H1 (cell line): ENCODE data around the gene AKR1C1. TPM values are rescaled to one million over a fixed set of nuclear protein-coding genes. Genes with fewer than 3 reads are reported as not detected.
"Not testable (repeated sequence)": the region's sequence is repeated elsewhere in the genome, so short reads cannot be mapped to it uniquely, and the experiment has no call there.

Source experiments
- CTCF ChIA-PET: fragments of 300-600 bp; sonication (Branson Sonifier 250); formaldehyde crosslinking; loops from one replicate; lab custom pipeline; 2021; ENCODE audit not compliant: partially characterized antibody; lab: Charles Lee
- POLR2A ChIA-PET: fragments of 300-600 bp; sonication (Branson Sonifier 250); formaldehyde crosslinking; loops from one replicate; lab custom pipeline; 2021; ENCODE audit warnings: inconsistent platforms; ENCODE audit not compliant: partially characterized antibody; lab: Charles Lee
- DNase-seq, 2 experiments: peaks; one replicate each; pipeline versions ENCODE4 v3.0.0 to v3.0.0-alpha.2; 2010 to 2022; ENCODE audit warnings: low spot score in 2 of 2, low read depth in 1 of 2, mixed read lengths in 1 of 2
- FAIRE-seq: peaks from 2 replicates; lab custom pipeline; 2011; peaks lifted over from hg19 to GRCh38; lab: Jason Lieb, UNC
- H2AFZ ChIP-seq: 2 replicates; pipeline ENCODE4 v1.8.1; 2012; ENCODE audit warnings: low read length, inconsistent platforms
- H2AK5ac ChIP-seq: 2 replicates; pipeline ENCODE4 v1.6.1; 2013; ENCODE audit warnings: low read depth, low read length
- H2BK120ac ChIP-seq: replicated peaks from 2 replicates; pipeline ENCODE3; 2013; ENCODE audit warnings: low read depth, low read length, inconsistent platforms
- H2BK12ac ChIP-seq: 2 replicates; pipeline ENCODE4 v1.6.1; 2013; ENCODE audit warnings: low read depth, low read length
- H2BK15ac ChIP-seq: 2 replicates; pipeline ENCODE4 v1.6.1; 2013; ENCODE audit warnings: low read length
- H2BK20ac ChIP-seq: 2 replicates; pipeline ENCODE4 v1.6.1; 2013; ENCODE audit warnings: low read length
- H2BK5ac ChIP-seq: 2 replicates; pipeline ENCODE4 v1.6.1; 2013; ENCODE audit warnings: low read depth, low read length
- H3K14ac ChIP-seq: 2 replicates; pipeline ENCODE4 v1.6.1; 2013; ENCODE audit warnings: inconsistent platforms; ENCODE audit not compliant: insufficient read length
- H3K18ac ChIP-seq: 2 replicates; pipeline ENCODE4 v1.6.1; 2013; ENCODE audit warnings: low read length; ENCODE audit errors: extremely low read depth
- H3K23ac ChIP-seq: 2 replicates; pipeline ENCODE4 v1.6.1; 2013; ENCODE audit warnings: inconsistent platforms; ENCODE audit not compliant: insufficient read length
- H3K23me2 ChIP-seq: 2 replicates; pipeline ENCODE4 v1.6.1; 2013; ENCODE audit warnings: low read depth, low read length
- H3K27ac ChIP-seq: 2 replicates; pipeline ENCODE4 v1.6.1; 2011; ENCODE audit warnings: low read depth, low read length, inconsistent platforms
- H3K27me3 ChIP-seq, 4 experiments: replicated peaks in 1 of 4; 1 replicate in 1 of 4; 2 replicates in 3 of 4; pipeline versions ENCODE4 v1.6.1 to v1.8.1; 2011 to 2013; ENCODE audit warnings: low read length in 3 of 4, mild to moderate bottlenecking in 3 of 4, inconsistent platforms in 2 of 4, mixed read lengths in 2 of 4, moderate library complexity in 1 of 4; ENCODE audit not compliant: control insufficient read depth in 3 of 4, insufficient read depth in 3 of 4; ENCODE audit errors: extremely low read depth in 1 of 4
- H3K36me3 ChIP-seq, 4 experiments: 2 replicates each; pipeline versions ENCODE4 v1.6.1 to v1.8.1; 2011 to 2013; ENCODE audit warnings: mild to moderate bottlenecking in 4 of 4, low read length in 3 of 4, moderate library complexity in 2 of 4, control low read depth in 1 of 4, inconsistent platforms in 1 of 4; ENCODE audit not compliant: insufficient read depth in 4 of 4, control insufficient read depth in 2 of 4
- H3K4ac ChIP-seq: replicated peaks from 2 replicates; pipeline ENCODE3; 2013; ENCODE audit warnings: low read length, low read depth, mixed read lengths, inconsistent platforms; ENCODE audit not compliant: insufficient read length
- H3K4me1 ChIP-seq, 4 experiments: replicated peaks in 1 of 4; 1 replicate in 1 of 4; 2 replicates in 3 of 4; pipeline versions ENCODE4 v1.6.1 to v1.8.1; 2011 to 2013; ENCODE audit warnings: low read length in 3 of 4, inconsistent platforms in 2 of 4, mixed read lengths in 1 of 4; ENCODE audit not compliant: insufficient read depth in 4 of 4, control insufficient read depth in 3 of 4
- H3K4me2 ChIP-seq, 2 experiments: 2 replicates each; pipeline versions ENCODE4 v1.6.1 to v1.8.1; 2011 to 2013; ENCODE audit warnings: low read depth in 2 of 2, low read length in 2 of 2, control low read depth in 1 of 2, inconsistent platforms in 1 of 2, mild to moderate bottlenecking in 1 of 2; ENCODE audit not compliant: insufficient read depth in 1 of 2
- H3K4me3 ChIP-seq, 4 experiments: fragments of 200-600, 300-600 bp in 1 of 4; sonication (generic), shearing (Covaris generic), sonication (Bioruptor Twin) in 1 of 4; 2 replicates each; pipeline versions ENCODE4 v1.5.1 to v1.8.1; 2011 to 2016; ENCODE audit warnings: low read length in 4 of 4, low read depth in 3 of 4, control low read depth in 2 of 4, inconsistent platforms in 2 of 4, mild to moderate bottlenecking in 2 of 4, mixed read lengths in 1 of 4, moderate library complexity in 1 of 4; ENCODE audit not compliant: insufficient read depth in 2 of 4; ENCODE audit errors: extremely low read depth in 1 of 4
- H3K56ac ChIP-seq: replicated peaks from 2 replicates; pipeline ENCODE3; 2013; ENCODE audit warnings: low read depth, mild to moderate bottlenecking, mixed read lengths, low read length, inconsistent platforms; ENCODE audit not compliant: insufficient read length
- H3K79me1 ChIP-seq: 2 replicates; pipeline ENCODE4 v1.6.1; 2013; ENCODE audit warnings: low read depth, low read length, control low read depth
- H3K79me2 ChIP-seq, 2 experiments: 2 replicates each; pipeline versions ENCODE4 v1.6.1 to v1.8.1; 2012 to 2013; ENCODE audit warnings: low read length in 2 of 2, mild to moderate bottlenecking in 2 of 2, inconsistent platforms in 1 of 2; ENCODE audit not compliant: insufficient read depth in 2 of 2, control insufficient read depth in 1 of 2
- H3K9ac ChIP-seq, 4 experiments: replicated peaks in 1 of 4; 1 replicate in 1 of 4; 2 replicates in 3 of 4; pipeline versions ENCODE4 v1.6.1 to v1.8.1; 2011 to 2013; ENCODE audit warnings: low read depth in 3 of 4, low read length in 3 of 4, control low read depth in 2 of 4, mild to moderate bottlenecking in 2 of 4, moderate library complexity in 2 of 4, inconsistent platforms in 1 of 4; ENCODE audit errors: extremely low read depth in 1 of 4
- H3K9me3 ChIP-seq, 2 experiments: 2 replicates each; pipeline versions ENCODE4 v1.6.1 to v1.8.1; 2012 to 2013; ENCODE audit warnings: mild to moderate bottlenecking in 2 of 2, moderate library complexity in 2 of 2, control low read depth in 1 of 2, inconsistent platforms in 1 of 2, low read depth in 1 of 2, low read length in 1 of 2, mixed read lengths in 1 of 2; ENCODE audit not compliant: insufficient read depth in 2 of 2
- H4K20me1 ChIP-seq, 2 experiments: replicated peaks in 1 of 2; 2 replicates each; pipeline versions ENCODE3 to v1.8.1; 2011 to 2013; ENCODE audit warnings: inconsistent platforms in 2 of 2, low read length in 2 of 2, mild to moderate bottlenecking in 1 of 2; ENCODE audit not compliant: insufficient read depth in 2 of 2, control insufficient read depth in 1 of 2
- H4K5ac ChIP-seq: 2 replicates; pipeline ENCODE4 v1.6.1; 2013; ENCODE audit warnings: low read length, low read depth, mixed read lengths, inconsistent platforms; ENCODE audit not compliant: insufficient read length
- H4K8ac ChIP-seq: 2 replicates; pipeline ENCODE4 v1.8.0; 2013; ENCODE audit warnings: mild to moderate bottlenecking, moderate library complexity, low read length, inconsistent platforms; ENCODE audit not compliant: insufficient read depth; ENCODE audit errors: extremely low read depth
- H4K91ac ChIP-seq: replicated peaks from 2 replicates; pipeline ENCODE3; 2013; ENCODE audit warnings: low read length, mixed read lengths, inconsistent platforms; ENCODE audit not compliant: insufficient read length
- BCL11A ChIP-seq, 2 experiments: IDR thresholded peaks; one replicate each; pipeline ENCODE4 v1.6.1; 2011; ENCODE audit warnings: low read depth in 2 of 2, low read length in 2 of 2, mild to moderate bottlenecking in 2 of 2
- CHD1 ChIP-seq: IDR thresholded peaks from 2 replicates; pipeline ENCODE4 v1.6.1; 2012; ENCODE audit warnings: low read depth, low read length, improper control_type of control experiment
- GTF2F1 ChIP-seq: IDR thresholded peaks from 2 replicates; pipeline ENCODE4 v1.6.1; 2012; ENCODE audit warnings: low read depth, low read length, improper control_type of control experiment, borderline replicate concordance
- POU5F1 ChIP-seq: IDR thresholded peaks from 2 replicates; pipeline ENCODE4 v1.6.1; 2011; ENCODE audit warnings: low read depth, mild to moderate bottlenecking, low read length, moderate library complexity
- RBBP5 ChIP-seq: IDR thresholded peaks from 2 replicates; pipeline ENCODE4 v1.7.1; 2012; ENCODE audit warnings: low read depth, mild to moderate bottlenecking, inconsistent platforms, low read length, moderate library complexity, borderline replicate concordance
- WGBS, 2 experiments: shearing (Covaris generic) in 1 of 2; methylation state at CpG; one replicate each; pipeline versions ENCODE4 v1.1.6 to v1.1.7; 2013 to 2015; ENCODE audit warnings: low lambda C conversion rate in 2 of 2, mixed read lengths in 2 of 2, inconsistent platforms in 1 of 2, low coverage in 1 of 2, missing lambda C conversion rate in 1 of 2; ENCODE audit not compliant: insufficient replicate concordance in 2 of 2, insufficient coverage in 1 of 2, insufficient read length in 1 of 2; ENCODE audit errors: extremely low coverage in 1 of 2, missing lambda C conversion rate in 1 of 2; 5-methylcytosine and 5-hydroxymethylcytosine counted together
- polyA plus RNA-seq, 7 experiments: library from polyadenylated mRNA; depleted of rRNA in 3 of 7; stranded (reverse) in 5 of 7; unstranded in 2 of 7; fragments of >200 nt in 5 of 7; fragments of 200-250 nt in 2 of 7; gene quantifications; 1 replicate in 5 of 7; 2 replicates in 1 of 7; 4 replicates in 1 of 7; pipeline versions ENCODE4 v1.2.1 to v1.2.3, GENCODE V29; 2011 to 2013; ENCODE audit warnings: missing spikeins in 2 of 7, mixed read lengths in 2 of 7
- total RNA-seq: library from RNA; stranded (reverse); fragmentation: NEBNext Ultra II Directional; extraction: Animal tissue kit (Norgen Biotek cat#: 25700); gene quantifications from 2 replicates; pipeline ENCODE4 v1.2.1, GENCODE V29; 2021

AKR1C1 gene
- total and polyA plus RNA-seq, 2 of the 8 experiments (the other 6 are each of a cell fraction or from before 2014, with no cell fraction given) = 1.4 to 2.1 TPM

DNA sequence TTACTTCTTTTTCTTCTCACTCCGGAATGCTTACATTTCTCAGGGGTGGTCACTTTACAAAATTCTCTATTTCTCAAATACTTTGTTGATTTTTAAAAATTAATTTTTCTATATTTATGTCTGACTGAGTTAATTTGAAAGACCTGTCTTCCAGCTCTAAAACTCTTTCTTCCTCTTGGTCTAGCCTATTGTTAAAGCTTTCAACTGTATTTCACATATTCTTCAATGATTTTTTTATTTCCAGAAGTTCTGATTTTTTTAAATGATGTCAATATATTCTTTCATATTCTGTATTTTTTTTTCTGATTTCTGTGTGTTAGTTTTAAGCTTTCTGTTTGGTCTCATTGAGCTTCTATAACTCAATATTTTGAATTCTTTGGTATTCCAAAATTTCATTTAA, 67.8 kb downstream of the AKR1C1 start (continued):
- no peak for TF ChIP-seq RBBP5
- no peak for TF ChIP-seq CHD1
- TF ChIP-seq BCL11A (IDR thresholded peaks at IDR 0.05; ENCODE audit: low read depth in 2 of 2, low read length in 2 of 2) = no peak
- TF ChIP-seq POU5F1 = no peak
- no peak for TF ChIP-seq GTF2F1

DNA sequence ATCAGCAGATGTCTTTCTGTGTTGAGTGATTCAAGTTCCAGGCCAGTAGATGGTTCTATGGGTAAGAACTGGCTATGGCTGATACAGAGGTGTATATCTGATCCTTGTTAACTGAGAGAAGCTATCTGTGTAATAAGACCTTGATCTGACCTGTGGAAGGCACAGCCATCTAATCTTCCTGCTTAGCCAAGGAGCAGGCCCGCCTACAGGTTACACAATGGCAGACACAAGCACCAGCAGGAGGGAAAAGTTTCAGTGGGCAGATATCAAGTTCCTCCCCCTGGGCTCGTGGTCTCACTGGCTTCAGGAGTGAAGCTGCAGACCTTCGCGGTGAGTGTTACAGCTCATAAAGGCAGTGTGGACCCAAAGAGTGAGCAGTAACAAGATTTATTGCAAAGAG, 68.4 kb downstream of the AKR1C1 start:
- not testable (repeated sequence) for H2BK15ac ChIP-seq, H3K4me3 ChIP-seq, H2AFZ ChIP-seq, H3K14ac ChIP-seq, H3K27me3 ChIP-seq, FAIRE-seq, H3K4me1 ChIP-seq, H3K4ac ChIP-seq, H3K18ac ChIP-seq, H2AK5ac ChIP-seq, H4K20me1 ChIP-seq, H4K5ac ChIP-seq, H3K27ac ChIP-seq, H4K91ac ChIP-seq, H3K79me1 ChIP-seq, H3K23me2 ChIP-seq, H3K56ac ChIP-seq, H3K9ac ChIP-seq, H3K23ac ChIP-seq, DNase-seq, H3K79me2 ChIP-seq, H2BK5ac ChIP-seq, H3K4me2 ChIP-seq, H3K9me3 ChIP-seq, H2BK120ac ChIP-seq, H2BK20ac ChIP-seq, H4K8ac ChIP-seq, H3K36me3 ChIP-seq, H2BK12ac ChIP-seq
- ChIA-PET CTCF (interaction anchor here (2.6 kb wide), 1 partner anchor 182 kb away, joined by 8 read pairs; no protein-coding TSS in a partner anchor), POLR2A (interaction anchor here (1.4 kb wide), 1 partner anchor 48 kb away, joined by 3 read pairs; no protein-coding TSS in a partner anchor)
- 80% methylated on average over 4 of the region's 4 CpGs; no CpG with 5 or more reads in 1 of the 2 experiments for WGBS, 2 experiments
